ENCODE data around the gene ZNF836. TPM values are rescaled to one million over a fixed set of nuclear protein-coding genes. Genes with fewer than 3 reads are reported as not detected.

Gene ZNF836
- total RNA-seq = 27.4 and 28.0 TPM in 2 replicates

GRCh38 chr19:52171321-52172169 lies at the start of gene ZNF836:
Gene ZNF836 (minus strand): TSS chr19:52171621. CDS start chr19:52168072, 3,549 bp downstream.
- Mint-ChIP-seq H3K4me3 (peak within 1 kb of the TSS; percentile 97), H3K36me3 (ENCODE audit: low read depth) (peaks cover 45% of the 10 kb centered on the region), H3K27me3 (no peaks in the 10 kb centered on the region), H3K4me1 (peaks cover 27% of the 10 kb centered on the region), H3K9me3 (no peaks in the 10 kb centered on the region), H3K27ac (peak within 1 kb of the TSS; percentile 96)
- ATAC-seq (ENCODE audit: low read depth) (peak; percentile 97), DNase-seq (peak; percentile 80)
- ChIA-PET POLR2A (interaction anchor here (0.6 to 2.7 kb wide), 9 partner anchors 18 to 1349 kb away, joined by 3 to 62 read pairs (median 4); partner anchors contain the start of genes PPP2R1A, ZNF432, ZNF614 and ZNF615), CTCF (interaction anchor here (1.9 kb wide), 1 partner anchor 66 kb away, joined by 5 read pairs; no protein-coding TSS in a partner anchor)
- intact Hi-C loops (cut with micrococcal nuclease) = loop anchor here (1.0 kb wide), 3 partner anchors 18 to 76 kb away; partner anchors contain the start of gene ZNF841
- TF ChIP-seq, protein P1, sequence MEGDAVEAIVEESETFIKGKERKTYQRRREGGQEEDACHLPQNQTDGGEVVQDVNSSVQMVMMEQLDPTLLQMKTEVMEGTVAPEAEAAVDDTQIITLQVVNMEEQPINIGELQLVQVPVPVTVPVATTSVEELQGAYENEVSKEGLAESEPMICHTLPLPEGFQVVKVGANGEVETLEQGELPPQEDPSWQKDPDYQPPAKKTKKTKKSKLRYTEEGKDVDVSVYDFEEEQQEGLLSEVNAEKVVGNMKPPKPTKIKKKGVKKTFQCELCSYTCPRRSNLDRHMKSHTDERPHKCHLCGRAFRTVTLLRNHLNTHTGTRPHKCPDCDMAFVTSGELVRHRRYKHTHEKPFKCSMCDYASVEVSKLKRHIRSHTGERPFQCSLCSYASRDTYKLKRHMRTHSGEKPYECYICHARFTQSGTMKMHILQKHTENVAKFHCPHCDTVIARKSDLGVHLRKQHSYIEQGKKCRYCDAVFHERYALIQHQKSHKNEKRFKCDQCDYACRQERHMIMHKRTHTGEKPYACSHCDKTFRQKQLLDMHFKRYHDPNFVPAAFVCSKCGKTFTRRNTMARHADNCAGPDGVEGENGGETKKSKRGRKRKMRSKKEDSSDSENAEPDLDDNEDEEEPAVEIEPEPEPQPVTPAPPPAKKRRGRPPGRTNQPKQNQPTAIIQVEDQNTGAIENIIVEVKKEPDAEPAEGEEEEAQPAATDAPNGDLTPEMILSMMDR (IDR thresholded peaks at IDR 0.05) = no peak

- no peaks in the 10 kb centered on the region for H3K9me3 Mint-ChIP-seq
- DNase-seq (no peak), ATAC-seq (ENCODE audit: low read depth) (no peak)
- no peaks in the 10 kb centered on the region for H3K27me3 Mint-ChIP-seq
- no peak overlapping the region for H3K27ac Mint-ChIP-seq
- H3K4me3 Mint-ChIP-seq = no peak overlapping the region
- peaks cover 95% of the 10 kb centered on the region for H3K36me3 Mint-ChIP-seq (ENCODE audit: low read depth)
- intact Hi-C loops (cut with micrococcal nuclease) = no loop called here
- peaks cover 11% of the 10 kb centered on the region for H3K4me1 Mint-ChIP-seq
- POLR2A ChIA-PET = no interaction called here
- CTCF ChIA-PET = no interaction called here
- TF ChIP-seq, protein P1 (IDR thresholded peaks at IDR 0.05) = no peak
Measured at GRCh38 chr19:52221031-52221430, 49.6 kb upstream of the ZNF836 start.

DNA sequence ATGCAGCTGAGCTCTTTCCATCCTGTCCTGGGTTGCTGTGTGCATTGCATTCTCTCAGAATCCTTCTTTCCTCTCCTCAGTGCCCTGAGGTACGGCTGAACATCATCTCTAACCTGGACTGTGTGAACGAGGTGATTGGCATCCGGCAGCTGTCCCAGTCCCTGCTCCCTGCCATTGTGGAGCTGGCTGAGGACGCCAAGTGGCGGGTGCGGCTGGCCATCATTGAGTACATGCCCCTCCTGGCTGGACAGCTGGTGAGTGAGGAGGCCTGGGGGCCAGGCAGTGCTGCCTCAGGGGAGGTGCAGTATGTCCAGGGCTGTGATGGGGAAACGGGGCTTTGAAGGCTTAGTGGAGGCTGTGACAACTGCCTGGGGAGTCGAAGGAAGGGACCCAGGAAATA lies 48.2 kb upstream of the ZNF836 start:
- intact Hi-C loops (cut with micrococcal nuclease) = no loop called here
- TF ChIP-seq, protein P1 (IDR thresholded peaks at IDR 0.05) = no peak
- no peak for ATAC-seq (ENCODE audit: low read depth)
- ChIA-PET CTCF (no interaction called here), POLR2A (no interaction called here)
- no peak for DNase-seq
- Mint-ChIP-seq H3K4me3 (no peak overlapping the region), H3K4me1 (peaks cover 11% of the 10 kb centered on the region), H3K27me3 (no peaks in the 10 kb centered on the region), H3K27ac (no peak overlapping the region), H3K9me3 (no peaks in the 10 kb centered on the region), H3K36me3 (ENCODE audit: low read depth) (peaks cover 97% of the 10 kb centered on the region)

DNA sequence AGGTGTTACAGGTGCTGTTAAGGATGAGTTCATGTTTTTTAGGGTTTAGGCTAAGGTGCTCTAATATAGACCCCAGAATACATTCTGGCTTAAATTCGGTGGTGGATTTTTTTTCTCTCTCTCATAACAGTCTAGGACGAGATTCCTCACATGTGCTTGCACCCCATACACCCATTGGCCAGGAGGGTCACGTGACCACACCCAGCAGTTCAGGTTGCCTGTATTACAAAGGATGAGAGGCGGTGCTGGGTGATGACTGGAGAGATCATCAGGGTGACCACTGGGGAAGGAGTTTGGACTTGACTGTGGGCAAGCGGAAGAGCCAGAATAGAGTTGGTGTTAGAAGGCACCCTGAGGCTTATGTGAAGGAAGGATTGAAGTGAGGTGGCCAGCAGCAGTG lies 46.2 kb upstream of the ZNF836 start:
- intact Hi-C loops (cut with micrococcal nuclease) = no loop called here
- TF ChIP-seq, protein P1 (IDR thresholded peaks at IDR 0.05) = no peak
- POLR2A ChIA-PET = no interaction called here
- no peak for ATAC-seq (ENCODE audit: low read depth)
- Mint-ChIP-seq H3K4me3 (no peak overlapping the region), H3K4me1 (no peaks in the 10 kb centered on the region), H3K27me3 (no peaks in the 10 kb centered on the region), H3K27ac (no peak overlapping the region), H3K9me3 (no peaks in the 10 kb centered on the region), H3K36me3 (ENCODE audit: low read depth) (peaks cover 97% of the 10 kb centered on the region)
- CTCF ChIA-PET = no interaction called here
- no peak for DNase-seq

- Mint-ChIP-seq H3K4me1 (no peaks in the 10 kb centered on the region), H3K9me3 (no peaks in the 10 kb centered on the region), H3K27ac (no peak overlapping the region), H3K4me3 (no peak overlapping the region), H3K36me3 (ENCODE audit: low read depth) (peaks cover 97% of the 10 kb centered on the region), H3K27me3 (no peaks in the 10 kb centered on the region)
- POLR2A ChIA-PET = no interaction called here
- intact Hi-C loops (cut with micrococcal nuclease) = no loop called here
- ATAC-seq (ENCODE audit: low read depth) (no peak), DNase-seq (no peak)
- CTCF ChIA-PET = no interaction called here
- TF ChIP-seq, protein P1 (IDR thresholded peaks at IDR 0.05) = no peak
Measured at GRCh38 chr19:52216401-52216800, 45.0 kb upstream of the ZNF836 start.
